Gastrocnemius medialis (tissue), 4 donors: Measurements from ENCODE around the gene WDR45B.

ENCODE experiments used
- POLR2A ChIP-seq, 2 donors: fragments of 450-650 bp; IDR thresholded peaks; one replicate each; pipeline ENCODE4 v1.6.1; 2017; ENCODE audit warnings: antibody characterized with exemption in 2 of 2, mild to moderate bottlenecking in 2 of 2, moderate library complexity in 2 of 2
- TF ChIP-seq, protein P1 (sequence below), 5 experiments: fragments of 450-650 bp in 3 of 5; fragments of 200-600 bp in 2 of 5; sonication (generic) in 2 of 5; IDR thresholded peaks in 4 of 5; conservative IDR thresholded peaks in 1 of 5; 1 replicate in 4 of 5; 2 replicates in 1 of 5; pipeline ENCODE4 v1.5.1; 2016 to 2019; ENCODE audit warnings: antibody characterized with exemption in 5 of 5, mild to moderate bottlenecking in 3 of 5, moderate library complexity in 3 of 5

DNA sequence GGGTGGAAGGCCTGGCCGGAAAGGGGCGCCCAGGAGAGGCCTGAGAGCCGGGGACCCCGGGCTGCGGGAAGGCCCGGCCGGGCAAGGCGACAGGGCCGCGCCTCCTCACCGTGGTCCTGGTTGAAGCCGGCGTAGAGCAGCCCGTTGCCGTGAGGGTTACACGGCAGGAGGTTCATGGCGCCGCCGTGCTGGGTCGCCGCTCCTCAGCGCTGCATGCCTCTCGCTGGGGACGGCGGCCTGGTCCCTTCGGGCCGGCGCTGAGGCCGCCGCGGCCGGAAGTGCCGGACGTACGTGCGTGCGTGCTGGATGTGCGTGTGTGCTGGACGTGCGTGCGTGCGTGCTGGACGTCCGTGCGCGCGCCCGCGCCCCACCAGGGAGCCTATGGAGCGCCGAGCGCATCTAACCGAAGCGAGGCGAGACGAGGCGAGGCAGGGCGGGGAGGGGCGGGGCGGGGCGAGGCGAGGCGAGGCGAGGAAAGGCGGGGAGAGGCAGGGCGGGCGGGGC is at the start of gene WDR45B:
- TF ChIP-seq, protein P1, sequence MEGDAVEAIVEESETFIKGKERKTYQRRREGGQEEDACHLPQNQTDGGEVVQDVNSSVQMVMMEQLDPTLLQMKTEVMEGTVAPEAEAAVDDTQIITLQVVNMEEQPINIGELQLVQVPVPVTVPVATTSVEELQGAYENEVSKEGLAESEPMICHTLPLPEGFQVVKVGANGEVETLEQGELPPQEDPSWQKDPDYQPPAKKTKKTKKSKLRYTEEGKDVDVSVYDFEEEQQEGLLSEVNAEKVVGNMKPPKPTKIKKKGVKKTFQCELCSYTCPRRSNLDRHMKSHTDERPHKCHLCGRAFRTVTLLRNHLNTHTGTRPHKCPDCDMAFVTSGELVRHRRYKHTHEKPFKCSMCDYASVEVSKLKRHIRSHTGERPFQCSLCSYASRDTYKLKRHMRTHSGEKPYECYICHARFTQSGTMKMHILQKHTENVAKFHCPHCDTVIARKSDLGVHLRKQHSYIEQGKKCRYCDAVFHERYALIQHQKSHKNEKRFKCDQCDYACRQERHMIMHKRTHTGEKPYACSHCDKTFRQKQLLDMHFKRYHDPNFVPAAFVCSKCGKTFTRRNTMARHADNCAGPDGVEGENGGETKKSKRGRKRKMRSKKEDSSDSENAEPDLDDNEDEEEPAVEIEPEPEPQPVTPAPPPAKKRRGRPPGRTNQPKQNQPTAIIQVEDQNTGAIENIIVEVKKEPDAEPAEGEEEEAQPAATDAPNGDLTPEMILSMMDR (IDR thresholded peaks at IDR 0.05 in 4 of 5, conservative IDR thresholded peaks at IDR 0.05 in 1 of 5): no peak
- TF ChIP-seq POLR2A (IDR thresholded peaks at IDR 0.05): peak; percentile 98
